CD4-positive, alpha-beta T cell treated with Interleukin-2 at 100 ng/mL for 4 hours (primary cell): ENCODE measurements around the gene DPH7.
A peak's percentile ranks its signal among the peaks of the same experiment; 100 is the strongest.
"Not testable (repeated sequence)": the region's sequence is repeated elsewhere in the genome, so short reads cannot be mapped to it uniquely, and the experiment has no call there.

Experiments
- DNase-seq: peaks from one replicate; pipeline ENCODE4 v3.0.0-alpha.2; 2020; ENCODE audit warnings: low spot score

DPH7 gene

GRCh38 chr9:137580209-137580953, 1.7 kb upstream of the DPH7 start:
- DNase-seq, result no peak

GRCh38 chr9:137579259-137579604, 507 bp upstream of the DPH7 start:
- no peak for DNase-seq

GRCh38 chr9:137575716-137576411, 2.9 kb downstream of the DPH7 start:
- no peak for DNase-seq

- DNase-seq, result peak; percentile 33
These were observed 3.4 kb downstream of the DPH7 start for GRCh38 chr9:137575364-137575715.

GRCh38 chr9:137574192-137574591, 4.5 kb downstream of the DPH7 start:
- DNase-seq, result no peak

- no peak for DNase-seq
These were observed 8.2 kb downstream of the DPH7 start for GRCh38 chr9:137570566-137570965.

- DNase-seq, result no peak
These were observed 9.0 kb downstream of the DPH7 start for GRCh38 chr9:137569609-137570203.

GRCh38 chr9:137568445-137568844, 10.3 kb downstream of the DPH7 start:
- DNase-seq, result not testable (repeated sequence)

- DNase-seq, result peak; percentile 11
These were observed 13.8 kb downstream of the DPH7 start for GRCh38 chr9:137564817-137565411.

- DNase-seq, result no peak
These were observed 14.6 kb downstream of the DPH7 start for GRCh38 chr9:137564134-137564533.

GRCh38 chr9:137558127-137558526, 20.6 kb downstream of the DPH7 start:
- no peak for DNase-seq

GRCh38 chr9:137556069-137556838, 22.5 kb downstream of the DPH7 start:
- no peak for DNase-seq

- DNase-seq, result no peak
These were observed 23.5 kb downstream of the DPH7 start for GRCh38 chr9:137555179-137555578.

- DNase-seq, result no peak
These were observed 24.4 kb downstream of the DPH7 start for GRCh38 chr9:137554349-137554748.

- DNase-seq, result not testable (repeated sequence)
These were observed 25.1 kb downstream of the DPH7 start for GRCh38 chr9:137553654-137554053.

GRCh38 chr9:137552022-137552768, 26.5 kb downstream of the DPH7 start:
- peak; percentile 13 for DNase-seq

- DNase-seq, result peak; percentile 89
These were observed 27.3 kb downstream of the DPH7 start, which contains the start of gene MRPL41 for GRCh38 chr9:137551264-137552021. TSS of gene MRPL41 (plus strand) at chr9:137551879. CDS start at chr9:137552082, 203 bp downstream.

- DNase-seq, result not testable (repeated sequence)
These were observed 27.8 kb downstream of the DPH7 start for GRCh38 chr9:137550958-137551263.

- DNase-seq, result peak; percentile 57
These were observed 28.5 kb downstream of the DPH7 start, which contains the start of gene PNPLA7 for GRCh38 chr9:137550231-137550621. TSS of gene PNPLA7 (minus strand) at chr9:137550402. CDS start at chr9:137550197, 205 bp downstream.

- DNase-seq, result no peak
These were observed 30.8 kb downstream of the DPH7 start for GRCh38 chr9:137547687-137548543.
